HG03460 (cell line): ENCODE measurements around the gene COL27A1.
"Not testable (repeated sequence)": the region's sequence is repeated elsewhere in the genome, so short reads cannot be mapped to it uniquely, and the experiment has no call there.

ENCODE experiments used
- ATAC-seq: cut with Tn5 transposase; IDR thresholded peaks from one replicate; pipeline ENCODE4 v1.9.1; 2021; ENCODE audit not compliant: unreplicated experiment

The COL27A1 gene

GRCh38 chr9:114180696-114181606, 25.6 kb downstream of the COL27A1 start:
- no peak for ATAC-seq

GRCh38 chr9:114181607-114182409, 26.5 kb downstream of the COL27A1 start:
- ATAC-seq: no peak

GRCh38 chr9:114183006-114183405, 27.7 kb downstream of the COL27A1 start:
- ATAC-seq: no peak

- no peak for ATAC-seq
Measured at GRCh38 chr9:114184071-114184470, 28.7 kb downstream of the COL27A1 start.

- no peak for ATAC-seq
Measured at GRCh38 chr9:114184866-114185265, 29.5 kb downstream of the COL27A1 start.

- no peak for ATAC-seq
Measured at GRCh38 chr9:114185570-114186490, 30.5 kb downstream of the COL27A1 start.

- ATAC-seq: no peak
Measured at GRCh38 chr9:114186605-114187289, 31.4 kb downstream of the COL27A1 start.

GRCh38 chr9:114187827-114188226, 32.5 kb downstream of the COL27A1 start:
- ATAC-seq: no peak

- ATAC-seq: no peak
Measured at GRCh38 chr9:114189823-114190562, 34.7 kb downstream of the COL27A1 start.

- ATAC-seq: no peak
Measured at GRCh38 chr9:114190563-114190905, 35.2 kb downstream of the COL27A1 start.

- ATAC-seq: not testable (repeated sequence)
Measured at GRCh38 chr9:114191402-114191801, 36.1 kb downstream of the COL27A1 start.

- ATAC-seq: no peak
Measured at GRCh38 chr9:114192539-114192938, 37.2 kb downstream of the COL27A1 start.

- ATAC-seq: no peak
Measured at GRCh38 chr9:114193090-114193489, 37.8 kb downstream of the COL27A1 start.

- ATAC-seq: no peak
Measured at GRCh38 chr9:114196117-114196516, 40.8 kb downstream of the COL27A1 start.

GRCh38 chr9:114196979-114197622, 41.8 kb downstream of the COL27A1 start:
- ATAC-seq: no peak

GRCh38 chr9:114198249-114199040, 43.1 kb downstream of the COL27A1 start:
- ATAC-seq: no peak

GRCh38 chr9:114200721-114201300, 45.5 kb downstream of the COL27A1 start:
- no peak for ATAC-seq

GRCh38 chr9:114202396-114202795, 47.1 kb downstream of the COL27A1 start:
- no peak for ATAC-seq
